Hepatocyte (in vitro differentiated cells): Measurements from ENCODE around the gene C5orf63.

ENCODE experiments used
- CTCF ChIP-seq: fragments of 200-600 bp; sonication (generic); IDR thresholded peaks from 2 replicates; pipeline ENCODE4 v1.5.1; 2016; ENCODE audit warnings: antibody characterized with exemption, mild to moderate bottlenecking; ENCODE audit not compliant: poor library complexity
- EZH2 ChIP-seq: fragments of 200-600 bp; sonication (generic); IDR thresholded peaks from 2 replicates; pipeline ENCODE4 v1.6.1; 2016; ENCODE audit warnings: antibody characterized with exemption, mild to moderate bottlenecking, borderline replicate concordance

- TF ChIP-seq CTCF (no peak), EZH2 (no peak)
These were observed 11.8 kb downstream of the C5orf63 start for GRCh38 chr5:127061537-127061936.
